Breast epithelium (tissue), 4 donors: Measurements from ENCODE around the gene SETD7. TPM values are rescaled to one million over a fixed set of nuclear protein-coding genes. Genes with fewer than 3 reads are reported as not detected.

Experiments
- DNase-seq, 2 donors: peaks; one replicate each; pipeline ENCODE4 v3.0.0-alpha.2; 2019; ENCODE audit warnings: low spot score in 2 of 2
- H3K27ac ChIP-seq, 2 donors: fragments of 200-600 bp; sonication (generic) in 1 of 2; one replicate each; pipeline ENCODE4 v1.5.1; 2016 to 2019; ENCODE audit warnings: mild to moderate bottlenecking in 1 of 2
- H3K27me3 ChIP-seq, 2 donors: fragments of 200-600 bp; sonication (generic) in 1 of 2; one replicate each; pipeline versions ENCODE4 v1.5.1 to v1.6.0; 2017 to 2019; ENCODE audit warnings: control low read depth in 1 of 2, mild to moderate bottlenecking in 1 of 2
- H3K36me3 ChIP-seq: fragments of 200-600 bp; one replicate; pipeline ENCODE4 v1.5.1; 2019
- H3K4me1 ChIP-seq, 2 donors: fragments of 200-600 bp; sonication (generic); one replicate each; pipeline ENCODE4 v1.5.1; 2016 to 2019; ENCODE audit warnings: control low read depth in 1 of 2
- H3K4me3 ChIP-seq, 3 donors: fragments of 200-600 bp; sonication (generic); 1 replicate in 2 of 3; 2 replicates in 1 of 3; pipeline ENCODE4 v1.5.1; 2016 to 2019; ENCODE audit warnings: mild to moderate bottlenecking in 3 of 3, moderate library complexity in 2 of 3
- H3K9me3 ChIP-seq, 2 donors: fragments of 200-600 bp; sonication (generic) in 1 of 2; one replicate each; pipeline ENCODE4 v1.5.1; 2016 to 2019; ENCODE audit warnings: control low read depth in 1 of 2
- CTCF ChIP-seq, 3 donors: fragments of 450-650 bp; IDR thresholded peaks; one replicate each; pipeline ENCODE4 v1.5.1; 2016 to 2017; ENCODE audit warnings: antibody characterized with exemption in 3 of 3, mild to moderate bottlenecking in 3 of 3, moderate library complexity in 3 of 3
- POLR2A ChIP-seq: fragments of 450-650 bp; IDR thresholded peaks from one replicate; pipeline ENCODE4 v1.6.1; 2016; ENCODE audit warnings: antibody characterized with exemption, mild to moderate bottlenecking, moderate library complexity
- POLR2AphosphoS5 ChIP-seq, 3 donors: sonication (generic); formaldehyde crosslinking; IDR thresholded peaks; one replicate each; pipeline ENCODE4 v1.6.1; 2017; ENCODE audit warnings: antibody characterized with exemption in 3 of 3
- intact Hi-C: fragments of 100-400 bp; cut with DNase I; formaldehyde crosslinking; loops from one replicate; pipeline ENCODE4 v1.15.1; 2023; ENCODE audit warnings: low total_unique reads
- total RNA-seq, 3 donors: library from RNA; depleted of rRNA; stranded (reverse); fragments of >200 nt; gene quantifications; one replicate each; pipeline ENCODE4 v1.1.0, GENCODE V29; 2016

The SETD7 gene
- total RNA-seq, 3 donors from 2014 or later = 54.9 to 100 (median 63.6) TPM

GRCh38 chr4:139562839-139563238 is 6.8 kb upstream of the SETD7 start:
- intact Hi-C loops = no loop called here
- H3K27me3 ChIP-seq = no peaks in the 10 kb centered on the region
- no peak for DNase-seq
- no peak for TF ChIP-seq CTCF (IDR thresholded peaks at IDR 0.05)
- H3K4me1 ChIP-seq = no peaks in the 10 kb centered on the region
- H3K36me3 ChIP-seq = no peaks in the 10 kb centered on the region
- no peak overlapping the region for H3K4me3 ChIP-seq
- H3K27ac ChIP-seq = no peak overlapping the region
- no peaks in the 10 kb centered on the region for H3K9me3 ChIP-seq

GRCh38 chr4:139562067-139562684 is 6.2 kb upstream of the SETD7 start:
- H3K9me3 ChIP-seq = no peaks in the 10 kb centered on the region
- no peak overlapping the region for H3K27ac ChIP-seq
- intact Hi-C loops = no loop called here
- H3K4me3 ChIP-seq = no peak overlapping the region
- no peaks in the 10 kb centered on the region for H3K4me1 ChIP-seq
- no peaks in the 10 kb centered on the region for H3K36me3 ChIP-seq
- no peaks in the 10 kb centered on the region for H3K27me3 ChIP-seq
- TF ChIP-seq POLR2A (no peak), POLR2AphosphoS5 (IDR thresholded peaks at IDR 0.05) (no peak), CTCF (IDR thresholded peaks at IDR 0.05) (no peak)
- no peak for DNase-seq

- Histone ChIP-seq H3K4me1 (no peaks in the 10 kb centered on the region), H3K27me3 (no peaks in the 10 kb centered on the region), H3K36me3 (no peaks in the 10 kb centered on the region), H3K4me3 (no peak overlapping the region), H3K27ac (no peak overlapping the region), H3K9me3 (no peaks in the 10 kb centered on the region)
- intact Hi-C loops = no loop called here
- no peak for TF ChIP-seq POLR2A
- no peak for TF ChIP-seq POLR2AphosphoS5 (IDR thresholded peaks at IDR 0.05)
- TF ChIP-seq CTCF (IDR thresholded peaks at IDR 0.05) = no peak
- DNase-seq = no peak
These were observed 4.5 kb upstream of the SETD7 start for GRCh38 chr4:139560406-139561104.

- TF ChIP-seq POLR2A = no peak
- no peak for TF ChIP-seq CTCF (IDR thresholded peaks at IDR 0.05)
- no peak for TF ChIP-seq POLR2AphosphoS5 (IDR thresholded peaks at IDR 0.05)
- H3K27me3 ChIP-seq = no peaks in the 10 kb centered on the region
- H3K4me1 ChIP-seq = no peaks in the 10 kb centered on the region
- H3K9me3 ChIP-seq = no peaks in the 10 kb centered on the region
- intact Hi-C loops = no loop called here
- H3K27ac ChIP-seq = no peak overlapping the region
- no peaks in the 10 kb centered on the region for H3K36me3 ChIP-seq
- no peak overlapping the region for H3K4me3 ChIP-seq
- DNase-seq = no peak
These were observed 3.7 kb upstream of the SETD7 start for GRCh38 chr4:139559687-139560086.

GRCh38 chr4:139559089-139559479 is 3.1 kb upstream of the SETD7 start:
- Histone ChIP-seq H3K27ac (peak overlapping the region in 1 of 2 donors; percentile 52), H3K36me3 (no peaks in the 10 kb centered on the region), H3K4me3 (no peak overlapping the region), H3K9me3 (no peaks in the 10 kb centered on the region), H3K4me1 (peaks cover 0 to under 1% of the 10 kb centered on the region in 2 donors), H3K27me3 (no peaks in the 10 kb centered on the region)
- intact Hi-C loops = no loop called here
- TF ChIP-seq POLR2A (no peak), POLR2AphosphoS5 (IDR thresholded peaks at IDR 0.05) (no peak), CTCF (IDR thresholded peaks at IDR 0.05) (no peak)
- no peak for DNase-seq
